A549 (cell line): ENCODE measurements around the gene IFNB1. TPM values are rescaled to one million over a fixed set of nuclear protein-coding genes. Genes with fewer than 3 reads are reported as not detected.
A peak's percentile ranks its signal among the peaks of the same experiment; 100 is the strongest.

ENCODE experiments used
- ATAC-seq, 2 experiments: fragments of 200-7000 bp in 1 of 2; fragments of >200 bp in 1 of 2; cut with Nextera tagmentation in 1 of 2; cut with Tn5 transposase in 1 of 2; 3 replicates each; pipeline versions ENCODE4 v1.8.0 to v1.9.1; 2018 to 2020; ENCODE audit warnings: mild to moderate bottlenecking in 1 of 2, moderate library complexity in 1 of 2
- CTCF ChIA-PET: fragments of 300-600 bp; sonication (Branson Sonifier 250); formaldehyde crosslinking; extraction: SDS; loops from one replicate; lab custom pipeline; 2021; ENCODE audit warnings: antibody characterized with exemption, inconsistent platforms; lab: Yijun Ruan, JAX
- POLR2A ChIA-PET: fragments of 350-600 bp; formaldehyde crosslinking; extraction: SDS; loops from one replicate; lab custom pipeline; 2021; ENCODE audit warnings: antibody characterized with exemption, inconsistent platforms; lab: Yijun Ruan, JAX
- DNase-seq, 2 experiments: peaks; one replicate each; pipeline versions ENCODE4 v3.0.0 to v3.0.0-alpha.2; 2011 to 2016; ENCODE audit warnings: low read depth in 1 of 2, low spot score in 1 of 2
- FAIRE-seq: peaks from 2 replicates; lab custom pipeline; 2011; peaks lifted over from hg19 to GRCh38; lab: Jason Lieb, UNC
- H3K27ac ChIP-seq, 2 experiments: fragments of >200 bp; sonication (Bioruptor Twin); formaldehyde crosslinking; 3 replicates each; pipeline ENCODE4 v1.5.1; 2016 to 2017
- H3K4me1 ChIP-seq: fragments of >200 bp; sonication (Bioruptor Twin); formaldehyde crosslinking; 3 replicates; pipeline ENCODE4 v1.6.1; 2016
- H3K4me2 ChIP-seq: fragments of >200 bp; sonication (Bioruptor Twin); formaldehyde crosslinking; 3 replicates; pipeline ENCODE4 v1.6.1; 2016
- H3K4me3 ChIP-seq: fragments of >200 bp; sonication (Bioruptor Twin); formaldehyde crosslinking; 3 replicates; pipeline ENCODE4 v1.5.1; 2016
- H3K9me3 ChIP-seq: fragments of >200 bp; sonication (Bioruptor Twin); formaldehyde crosslinking; 3 replicates; pipeline ENCODE4 v1.6.1; 2016
- BCL3 ChIP-seq: fragments of >200 bp; sonication (Bioruptor Twin); formaldehyde crosslinking; IDR thresholded peaks from 3 replicates; pipeline ENCODE4 v1.6.1; 2016
- CEBPB ChIP-seq, 2 experiments: fragments of >200 bp in 1 of 2; sonication (Bioruptor Twin) in 1 of 2; formaldehyde crosslinking in 1 of 2; IDR thresholded peaks; 2 replicates each; pipeline ENCODE4 v1.6.1; 2012 to 2016
- CHD2 ChIP-seq: fragments of 150-350 bp; IDR thresholded peaks from 2 replicates; pipeline ENCODE4 v1.6.1; 2014; ENCODE audit warnings: low read length; ENCODE audit not compliant: partially characterized antibody
- EP300 ChIP-seq, 2 experiments: fragments of >200 bp; sonication (Bioruptor Twin); formaldehyde crosslinking; IDR thresholded peaks; 2 replicates in 1 of 2; 3 replicates in 1 of 2; pipeline ENCODE4 v1.6.1; 2016 to 2017
- FOSL2 ChIP-seq, 2 experiments: fragments of 450-650 bp in 1 of 2; fragments of >200 bp in 1 of 2; sonication (Bioruptor Twin) in 1 of 2; formaldehyde crosslinking; IDR thresholded peaks; 2 replicates each; pipeline versions ENCODE4 v1.5.0 to v1.6.1; 2016 to 2020; ENCODE audit warnings: mild to moderate bottlenecking in 1 of 2, moderate library complexity in 1 of 2
- FOXS1 ChIP-seq: fragments of 250-450 bp; sonication (Bioruptor Pico); IDR thresholded peaks from 2 replicates; pipeline ENCODE4 v1.5.0; 2020; ENCODE audit warnings: mild to moderate bottlenecking, moderate library complexity
- HDAC2 ChIP-seq: fragments of 200-600 bp; sonication (generic); IDR thresholded peaks from 2 replicates; pipeline ENCODE4 v1.6.1; 2016
- HES2 ChIP-seq: fragments of >200 bp; sonication (Bioruptor Twin); formaldehyde crosslinking; IDR thresholded peaks from 2 replicates; pipeline ENCODE4 v1.6.1; 2016
- KDM1A ChIP-seq: fragments of 200-600 bp; sonication (generic); IDR thresholded peaks from 2 replicates; pipeline ENCODE4 v1.6.1; 2016; ENCODE audit warnings: low read depth, mild to moderate bottlenecking
- MAFK ChIP-seq: fragments of 450-650 bp; IDR thresholded peaks from 2 replicates; pipeline ENCODE4 v1.6.1; 2014; ENCODE audit not compliant: partially characterized antibody
- MAZ ChIP-seq: fragments of 150-350 bp; IDR thresholded peaks from 2 replicates; pipeline ENCODE4 v1.6.1; 2014; ENCODE audit warnings: antibody characterized with exemption, low read depth, low read length, borderline replicate concordance
- NFE2L2 ChIP-seq: fragments of 150-350 bp; conservative IDR thresholded peaks from 2 replicates; pipeline ENCODE4 v1.6.1; 2014; ENCODE audit warnings: low read length
- NPAS2 ChIP-seq: fragments of 250-450 bp; sonication (Bioruptor Pico); IDR thresholded peaks from 2 replicates; pipeline ENCODE4 v1.8.0; 2022; ENCODE audit warnings: mild to moderate bottlenecking, moderate library complexity, borderline replicate concordance
- NR3C1 ChIP-seq: fragments of >200 bp; sonication (Bioruptor Twin); formaldehyde crosslinking; IDR thresholded peaks from 3 replicates; pipeline ENCODE4 v1.6.1; 2017
- POLR2AphosphoS2 ChIP-seq: conservative IDR thresholded peaks from 2 replicates; pipeline ENCODE4 v1.6.1; 2012; ENCODE audit warnings: low read length, improper control_type of control experiment, inconsistent platforms
- RAD21 ChIP-seq, 2 experiments: fragments of >200 bp in 1 of 2; sonication (Bioruptor Twin) in 1 of 2; formaldehyde crosslinking in 1 of 2; IDR thresholded peaks in 1 of 2; conservative IDR thresholded peaks in 1 of 2; 2 replicates in 1 of 2; 3 replicates in 1 of 2; pipeline ENCODE4 v1.6.1; 2012 to 2018; ENCODE audit warnings: inconsistent platforms in 1 of 2
- REST ChIP-seq: fragments of 200-600 bp; sonication (generic); IDR thresholded peaks from 2 replicates; pipeline ENCODE4 v1.6.1; 2016; ENCODE audit warnings: antibody characterized with exemption, mild to moderate bottlenecking, moderate library complexity
- RFX5 ChIP-seq: fragments of 450-650 bp; IDR thresholded peaks from 2 replicates; pipeline ENCODE4 v1.7.1; 2014; ENCODE audit warnings: antibody characterized with exemption, mild to moderate bottlenecking, moderate library complexity
- TFCP2L1 ChIP-seq: fragments of 250-450 bp; sonication (Bioruptor Pico); IDR thresholded peaks from 2 replicates; pipeline ENCODE4 v1.5.0; 2021; ENCODE audit warnings: mild to moderate bottlenecking
- USF2 ChIP-seq: fragments of 450-650 bp; IDR thresholded peaks from 2 replicates; pipeline ENCODE4 v1.6.1; 2014; ENCODE audit warnings: antibody characterized with exemption
- ZFP36 ChIP-seq: fragments of 450-650 bp; IDR thresholded peaks from 2 replicates; pipeline ENCODE4 v1.6.1; 2014; ENCODE audit warnings: borderline replicate concordance; ENCODE audit not compliant: partially characterized antibody
- ZNF302 ChIP-seq: fragments of 250-450 bp; sonication (Bioruptor Pico); IDR thresholded peaks from 2 replicates; pipeline ENCODE4 v1.9.0; 2021; ENCODE audit warnings: inconsistent platforms, mild to moderate bottlenecking, moderate library complexity
- WGBS: methylation state at CpG from one replicate; pipeline ENCODE4 v1.1.6; 2017; ENCODE audit errors: missing lambda C conversion rate; 5-methylcytosine and 5-hydroxymethylcytosine counted together
- polyA minus RNA-seq: library from RNA; depleted of rRNA, polyadenylated mRNA; stranded (reverse); fragments of >200 nt; gene quantifications from 2 replicates; pipeline ENCODE4 v1.2.3, GENCODE V29; 2011; rRNA and poly(A)+ RNA removed
- polyA plus RNA-seq, 4 experiments: library from polyadenylated mRNA; depleted of rRNA in 3 of 4; stranded (reverse); fragments of >200 nt; fragmentation: RNase III in 1 of 4; extraction: RNeasy Plus Mini Kit Qiagen cat#74134 plus additional on column Dnase treatment in 1 of 4; gene quantifications; 2 replicates in 3 of 4; 3 replicates in 1 of 4; pipeline ENCODE4 v1.2.3, GENCODE V29; 2011 to 2017
- TF ChIP-seq, protein P1 (sequence below): IDR thresholded peaks from 2 replicates; pipeline ENCODE4 v1.6.1; 2012

Gene IFNB1
- polyA plus RNA-seq (2011; rRNA removed) (not detected in 2 replicates), polyA plus RNA-seq (2017; fragmentation: RNase III; extraction: RNeasy Plus Mini Kit Qiagen cat#74134 plus additional on column Dnase treatment) (not detected in 3 replicates), polyA minus RNA-seq (not detected in 2 replicates)
- polyA plus RNA-seq (2012; cell fraction: cytosol; rRNA removed) = not detected in 2 replicates
- not detected in 2 replicates for polyA plus RNA-seq (2012; cell fraction: nucleus; rRNA removed)

GRCh38 chr9:21077781-21078180, at the start of gene IFNB1:
Gene IFNB1 (minus strand): TSS chr9:21077942. CDS start chr9:21077869, 73 bp downstream.
- ATAC-seq = no peak
- no peak for TF ChIP-seq RAD21 (conservative IDR thresholded peaks at IDR 0.05 in 1 of 2, IDR thresholded peaks at IDR 0.05 in 1 of 2)
- no peak for TF ChIP-seq CHD2
- TF ChIP-seq MAZ = no peak
- TF ChIP-seq, protein P1, sequence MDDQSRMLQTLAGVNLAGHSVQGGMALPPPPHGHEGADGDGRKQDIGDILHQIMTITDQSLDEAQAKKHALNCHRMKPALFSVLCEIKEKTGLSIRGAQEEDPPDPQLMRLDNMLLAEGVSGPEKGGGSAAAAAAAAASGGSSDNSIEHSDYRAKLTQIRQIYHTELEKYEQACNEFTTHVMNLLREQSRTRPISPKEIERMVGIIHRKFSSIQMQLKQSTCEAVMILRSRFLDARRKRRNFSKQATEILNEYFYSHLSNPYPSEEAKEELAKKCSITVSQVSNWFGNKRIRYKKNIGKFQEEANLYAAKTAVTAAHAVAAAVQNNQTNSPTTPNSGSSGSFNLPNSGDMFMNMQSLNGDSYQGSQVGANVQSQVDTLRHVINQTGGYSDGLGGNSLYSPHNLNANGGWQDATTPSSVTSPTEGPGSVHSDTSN = no peak
- no peak for TF ChIP-seq REST
- ChIA-PET POLR2A (no interaction called here), CTCF (interaction anchor here (2.1 to 2.2 kb wide), 2 partner anchors 9 to 33 kb away, joined by 5 to 6 read pairs; no protein-coding TSS in a partner anchor)
- H3K9me3 ChIP-seq = no peaks in the 10 kb centered on the region
- DNase-seq = no peak
- no peak within 1 kb of the TSS for H3K4me2 ChIP-seq
- FAIRE-seq = no peak
- H3K4me1 ChIP-seq = no peaks in the 10 kb centered on the region
- WGBS = 76% methylated on average over 3 of the region's 3 CpGs
- H3K27ac ChIP-seq = no peak within 1 kb of the TSS
- no peak within 1 kb of the TSS for H3K4me3 ChIP-seq

GRCh38 chr9:21121595-21122251, 44.0 kb upstream of the IFNB1 start:
- Histone ChIP-seq H3K27ac (no peak overlapping the region), H3K4me2 (no peak overlapping the region), H3K4me3 (no peak overlapping the region), H3K9me3 (no peaks in the 10 kb centered on the region), H3K4me1 (no peaks in the 10 kb centered on the region)
- DNase-seq (no peak), ATAC-seq (0 out of 6 replicates have a peak, but pooled peaks of 1 of the 2 experiments have one; percentile 19), FAIRE-seq (no peak)
- CTCF ChIA-PET = interaction anchor here (0.6 to 1.9 kb wide), 3 partner anchors 10 to 497 kb away, joined by 3 to 6 read pairs (median 4); no protein-coding TSS in a partner anchor
- WGBS = 20% methylated on average over 4 of the region's 4 CpGs
- POLR2A ChIA-PET = no interaction called here
- no peak for TF ChIP-seq CEBPB (IDR thresholded peaks at IDR 0.05)
- no peak for TF ChIP-seq EP300 (IDR thresholded peaks at IDR 0.05)
- no peak for TF ChIP-seq FOXS1 (CRISPR knock-in tag)
- TF ChIP-seq USF2 = no peak
- TF ChIP-seq NR3C1 = no peak
- no peak for TF ChIP-seq RFX5
- TF ChIP-seq NPAS2 (CRISPR knock-in tag) = no peak
- no peak for TF ChIP-seq BCL3
- no peak for TF ChIP-seq ZNF302 (CRISPR knock-in tag)
- TF ChIP-seq NFE2L2 = no peak
- no peak for TF ChIP-seq HDAC2
- TF ChIP-seq HES2 = no peak
- no peak for TF ChIP-seq MAFK
- no peak for TF ChIP-seq TFCP2L1 (CRISPR knock-in tag)
- TF ChIP-seq KDM1A = no peak
- TF ChIP-seq ZFP36 = no peak
- no peak for TF ChIP-seq FOSL2 (IDR thresholded peaks at IDR 0.05)
- TF ChIP-seq FOSL2 (CRISPR knock-in tag; IDR thresholded peaks at IDR 0.05) = no peak
- TF ChIP-seq POLR2AphosphoS2 = no peak
